GM23338 (cell line): ENCODE measurements around the gene CSF1R. TPM values are rescaled to one million over a fixed set of nuclear protein-coding genes. Genes with fewer than 3 reads are reported as not detected.

Experiments used
- ATAC-seq: fragments of 200-7000 bp; cut with Tn5 transposase; 3 replicates; pipeline ENCODE4 v1.9.1; 2020
- DNase-seq: peaks from one replicate; pipeline ENCODE4 v3.0.0-alpha.2; 2015; ENCODE audit warnings: low spot score
- H2AFZ ChIP-seq: fragments of 200-600 bp; sonication (generic); 2 replicates; pipeline ENCODE4 v1.8.0; 2016; ENCODE audit warnings: antibody characterized with exemption, mild to moderate bottlenecking, moderate library complexity
- H3F3A ChIP-seq: fragments of 200-600 bp; sonication (generic); replicated peaks from 2 replicates; pipeline ENCODE4 v1.8.0; 2017; ENCODE audit warnings: antibody characterized with exemption, mixed run types, low read depth
- H3K27ac ChIP-seq: fragments of 200-600 bp; sonication (generic); 2 replicates; pipeline ENCODE4 v1.6.1; 2016; ENCODE audit warnings: low read depth
- H3K27me3 ChIP-seq: fragments of 200-600 bp; sonication (generic); 2 replicates; pipeline ENCODE4 v1.8.0; 2016; ENCODE audit warnings: mild to moderate bottlenecking, mixed run types, moderate library complexity; ENCODE audit not compliant: insufficient read depth
- H3K36me3 ChIP-seq: fragments of 200-600 bp; sonication (generic); 2 replicates; pipeline ENCODE4 v1.8.0; 2016; ENCODE audit warnings: mild to moderate bottlenecking; ENCODE audit not compliant: insufficient read depth
- H3K4me1 ChIP-seq: fragments of 200-600 bp; sonication (generic); 2 replicates; pipeline ENCODE4 v1.8.0; 2016; ENCODE audit warnings: mild to moderate bottlenecking, moderate library complexity; ENCODE audit not compliant: insufficient read depth
- H3K4me2 ChIP-seq: fragments of 200-600 bp; sonication (generic); 2 replicates; pipeline ENCODE4 v1.7.1; 2017; ENCODE audit warnings: mixed run types
- H3K4me3 ChIP-seq: fragments of 200-600 bp; sonication (generic); 2 replicates; pipeline ENCODE4 v1.6.1; 2016; ENCODE audit warnings: mixed run types
- H3K79me2 ChIP-seq: fragments of 200-600 bp; sonication (generic); replicated peaks from 2 replicates; pipeline ENCODE4 v1.8.0; 2017; ENCODE audit warnings: mild to moderate bottlenecking; ENCODE audit not compliant: insufficient read depth
- H3K9me2 ChIP-seq: fragments of 200-600 bp; sonication (generic); 2 replicates; pipeline ENCODE4 v1.8.0; 2017; ENCODE audit not compliant: insufficient read depth
- H4K20me1 ChIP-seq: fragments of 200-600 bp; sonication (generic); replicated peaks from 2 replicates; pipeline ENCODE4 v1.8.0; 2017; ENCODE audit warnings: mild to moderate bottlenecking; ENCODE audit not compliant: insufficient read depth
- H3K27ac Mint-ChIP-seq: 2 replicates; pipeline ENCODE4 v1.8.0; 2020; ENCODE audit warnings: inconsistent platforms, mild to moderate bottlenecking, moderate library complexity, mixed read lengths
- H3K27me3 Mint-ChIP-seq: 3 replicates; pipeline ENCODE4 v1.8.0; 2022; ENCODE audit warnings: low read depth, mild to moderate bottlenecking, moderate library complexity, mixed read lengths, inconsistent platforms; ENCODE audit not compliant: insufficient read depth, poor library complexity
- H3K36me3 Mint-ChIP-seq: 3 replicates; pipeline ENCODE4 v1.8.0; 2021; ENCODE audit warnings: low read depth, mild to moderate bottlenecking, inconsistent platforms, moderate library complexity, mixed read lengths
- H3K4me1 Mint-ChIP-seq: 3 replicates; pipeline ENCODE4 v1.8.0; 2020; ENCODE audit warnings: mild to moderate bottlenecking, inconsistent platforms, mixed read lengths
- H3K4me3 Mint-ChIP-seq: 3 replicates; pipeline ENCODE4 v1.8.0; 2021; ENCODE audit warnings: moderate library complexity, mild to moderate bottlenecking, inconsistent platforms, mixed read lengths
- H3K9me3 Mint-ChIP-seq: 3 replicates; pipeline ENCODE4 v1.8.0; 2020; ENCODE audit warnings: moderate library complexity, mild to moderate bottlenecking, inconsistent platforms, mixed read lengths
- CREB1 ChIP-seq: fragments of 250-450 bp; sonication (Bioruptor Pico); IDR thresholded peaks from 2 replicates; pipeline ENCODE4 v1.5.0; 2020; ENCODE audit warnings: low read depth, mild to moderate bottlenecking, moderate library complexity
- CTCF ChIP-seq, 2 experiments: fragments of 200-600 bp in 1 of 2; sonication (generic) in 1 of 2; conservative IDR thresholded peaks; 2 replicates each; pipeline versions ENCODE4 v1.5.1 to v1.6.1; 2016 to 2017; ENCODE audit warnings: antibody characterized with exemption in 2 of 2, low read depth in 2 of 2, mild to moderate bottlenecking in 2 of 2, moderate library complexity in 1 of 2
- EZH2 ChIP-seq: fragments of 200-600 bp; sonication (generic); IDR thresholded peaks from one replicate; pipeline ENCODE4 v1.8.0; 2017; ENCODE audit warnings: antibody characterized with exemption, mild to moderate bottlenecking, low read depth; ENCODE audit not compliant: unreplicated experiment
- EZH2phosphoT487 ChIP-seq: fragments of 200-600 bp; sonication (generic); IDR thresholded peaks from one replicate; pipeline ENCODE4 v1.8.1; 2018; ENCODE audit warnings: antibody characterized with exemption; ENCODE audit not compliant: unreplicated experiment
- NANOG ChIP-seq: IDR thresholded peaks from 2 replicates; pipeline ENCODE4 v1.6.1; 2016; ENCODE audit warnings: antibody characterized with exemption, borderline replicate concordance
- POLR2AphosphoS5 ChIP-seq: IDR thresholded peaks from 2 replicates; pipeline ENCODE4 v1.6.1; 2016; ENCODE audit warnings: antibody characterized with exemption, low read depth
- STAT1 ChIP-seq: IDR thresholded peaks from one replicate; pipeline ENCODE4 v1.6.1; 2016; ENCODE audit warnings: antibody characterized with exemption; ENCODE audit not compliant: unreplicated experiment
- ZNF331 ChIP-seq: fragments of 250-450 bp; sonication (Bioruptor Pico); IDR thresholded peaks from 2 replicates; pipeline ENCODE4 v1.5.0; 2020; ENCODE audit warnings: low read depth, mild to moderate bottlenecking, moderate library complexity
- ZNF462 ChIP-seq: fragments of 250-450 bp; sonication (Bioruptor Pico); IDR thresholded peaks from 2 replicates; pipeline ENCODE4 v1.5.0; 2020; ENCODE audit warnings: mild to moderate bottlenecking, moderate library complexity
- polyA plus RNA-seq: library from polyadenylated mRNA; unstranded; fragments of >200 nt; fragmentation: Nextera tagmentation; extraction: Ambion mirVana; gene quantifications from 2 replicates; pipeline ENCODE4 v1.2.1, GENCODE V29; 2016
- total RNA-seq: library from RNA; depleted of rRNA; stranded (reverse); fragments of >200 nt; shearing (Covaris generic); gene quantifications from 2 replicates; pipeline ENCODE4 v1.2.3, GENCODE V29; 2014

CSF1R gene
- total and polyA plus RNA-seq, 2 experiments from 2014 or later: 0.21 TPM; not detected in 1

GRCh38 chr5:150129454-150129812, 43.1 kb upstream of the CSF1R start (continued):
- no peak for TF ChIP-seq ZNF462 (CRISPR knock-in tag)
- no peak for TF ChIP-seq POLR2AphosphoS5
- TF ChIP-seq EZH2phosphoT487: no peak
- no peak for TF ChIP-seq STAT1
- TF ChIP-seq EZH2: no peak
- TF ChIP-seq NANOG: no peak
- no peak for TF ChIP-seq CTCF (conservative IDR thresholded peaks at IDR 0.05; ENCODE audit: low read depth in 2 of 2)

DNA sequence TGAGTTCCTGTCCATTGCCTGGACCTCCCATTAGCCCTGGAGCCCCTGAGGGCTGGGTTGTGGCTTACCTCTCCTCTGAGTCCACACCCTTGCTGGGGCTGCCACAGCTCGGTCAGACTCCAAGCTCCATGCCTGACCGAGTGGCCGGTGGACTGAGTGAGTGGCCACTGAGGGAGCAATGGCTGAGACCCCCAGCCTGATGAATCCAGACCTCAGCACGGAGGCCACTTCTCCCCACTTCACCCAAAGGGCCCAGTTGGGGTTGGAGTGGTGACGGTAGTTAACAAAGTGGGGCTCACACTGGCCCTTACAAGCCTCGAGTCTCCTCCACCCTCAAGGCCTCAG, 40.5 kb upstream of the CSF1R start:
- no peak overlapping the region for H3K4me2 ChIP-seq
- no peaks in the 10 kb centered on the region for H3K79me2 ChIP-seq
- no peak for ATAC-seq
- no peak overlapping the region for H3K27ac ChIP-seq
- no peaks in the 10 kb centered on the region for H3K9me2 ChIP-seq
- H3K4me3 ChIP-seq: no peak overlapping the region
- no peak for DNase-seq
- H3K4me3 Mint-ChIP-seq: no peak overlapping the region
- H2AFZ ChIP-seq: no peak overlapping the region
- H3F3A ChIP-seq: no peaks in the 10 kb centered on the region
- H3K4me1 Mint-ChIP-seq: peaks cover 24% of the 10 kb centered on the region
- no peaks in the 10 kb centered on the region for H3K9me3 Mint-ChIP-seq
- no peaks in the 10 kb centered on the region for H3K27me3 ChIP-seq
- peaks cover 20% of the 10 kb centered on the region for H3K27me3 Mint-ChIP-seq
- no peak overlapping the region for H3K27ac Mint-ChIP-seq
- peaks cover 14% of the 10 kb centered on the region for H3K4me1 ChIP-seq
- H4K20me1 ChIP-seq: no peaks in the 10 kb centered on the region
- H3K36me3 ChIP-seq: no peaks in the 10 kb centered on the region
- H3K36me3 Mint-ChIP-seq: no peaks in the 10 kb centered on the region; the same call in 2 of the 3 replicates
- TF ChIP-seq ZNF462 (CRISPR knock-in tag) (no peak), EZH2phosphoT487 (no peak), ZNF331 (CRISPR knock-in tag) (no peak), CREB1 (CRISPR knock-in tag) (no peak)
